NCI-H187 (cell line): ENCODE results near the gene MANF.

Source experiments
- DNase-seq, 2 experiments: peaks; one replicate each; lab custom pipeline; 2025; lab: John Stamatoyannopoulos, UW

The MANF gene

DNA sequence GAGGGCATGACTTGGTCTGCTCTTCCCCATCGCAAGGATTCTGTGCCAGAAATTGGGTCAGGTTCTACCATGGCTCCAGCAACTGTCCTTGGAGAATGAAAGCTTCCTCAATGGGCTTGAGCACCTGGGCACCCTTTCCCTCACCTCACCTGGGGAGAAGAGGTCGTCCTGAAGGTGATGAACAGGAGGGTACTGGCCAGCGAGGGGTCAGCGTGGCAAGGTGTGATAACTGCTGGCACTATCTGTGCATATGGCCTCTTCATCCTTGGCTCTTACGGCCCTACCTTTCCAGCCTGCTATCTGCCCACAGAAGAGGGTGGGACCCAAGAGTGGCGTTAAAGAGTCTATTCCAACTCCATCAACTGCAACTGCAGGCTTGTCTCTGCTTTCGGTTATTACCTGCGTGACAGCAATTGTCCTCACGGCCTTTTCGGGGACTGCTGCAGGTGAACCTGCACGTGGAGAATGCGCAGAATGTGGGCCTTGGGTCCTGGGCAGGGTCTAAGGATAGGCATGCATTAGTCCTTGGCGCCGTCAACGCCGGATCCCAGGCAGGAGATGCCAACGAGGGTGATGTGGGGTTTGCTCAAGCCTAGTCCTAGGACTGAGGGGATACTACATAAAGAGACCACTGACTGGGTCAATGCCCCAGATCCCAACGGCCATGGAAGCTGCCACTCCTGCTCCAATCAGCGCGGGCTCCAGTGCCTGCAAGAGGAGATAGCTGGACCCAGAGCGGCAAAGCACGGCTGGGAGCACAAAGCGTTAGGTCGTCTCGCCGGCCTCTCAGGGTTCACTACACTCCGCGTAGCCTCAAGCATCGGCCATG is 5.4 kb downstream of the MANF start:
- no peak for DNase-seq

DNA sequence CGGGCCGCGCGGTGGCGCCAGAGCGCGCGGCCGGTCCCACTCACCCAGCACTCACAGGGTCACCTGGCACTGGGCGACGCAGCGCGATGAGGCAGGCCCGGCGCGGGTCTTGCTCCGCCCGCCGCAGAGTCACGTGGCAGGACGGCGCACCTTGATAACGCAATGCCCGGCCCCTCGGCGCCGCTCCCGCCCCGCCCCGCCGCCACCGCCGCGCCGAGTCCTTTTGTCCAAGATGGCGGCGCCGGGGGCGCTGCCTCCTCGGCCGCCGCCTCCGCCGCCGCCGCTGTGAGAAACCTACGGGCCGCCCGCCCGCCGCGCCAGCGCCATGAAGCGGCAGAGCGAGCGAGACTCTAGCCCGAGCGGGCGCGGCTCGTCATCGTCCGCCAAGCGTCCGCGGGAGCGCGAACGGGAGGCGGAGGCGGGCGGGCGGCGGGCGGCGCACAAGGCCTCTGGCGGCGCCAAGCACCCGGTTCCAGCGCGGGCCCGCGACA is 6.0 kb downstream of the MANF start, which contains the start of gene RBM15B:
Gene RBM15B, plus strand, starts transcription at position 211 of the 491 bp plus-strand sequence. Its CDS starts 115 bp downstream, at position 326.
- DNase-seq, result peak; percentile 64 to 88

DNA sequence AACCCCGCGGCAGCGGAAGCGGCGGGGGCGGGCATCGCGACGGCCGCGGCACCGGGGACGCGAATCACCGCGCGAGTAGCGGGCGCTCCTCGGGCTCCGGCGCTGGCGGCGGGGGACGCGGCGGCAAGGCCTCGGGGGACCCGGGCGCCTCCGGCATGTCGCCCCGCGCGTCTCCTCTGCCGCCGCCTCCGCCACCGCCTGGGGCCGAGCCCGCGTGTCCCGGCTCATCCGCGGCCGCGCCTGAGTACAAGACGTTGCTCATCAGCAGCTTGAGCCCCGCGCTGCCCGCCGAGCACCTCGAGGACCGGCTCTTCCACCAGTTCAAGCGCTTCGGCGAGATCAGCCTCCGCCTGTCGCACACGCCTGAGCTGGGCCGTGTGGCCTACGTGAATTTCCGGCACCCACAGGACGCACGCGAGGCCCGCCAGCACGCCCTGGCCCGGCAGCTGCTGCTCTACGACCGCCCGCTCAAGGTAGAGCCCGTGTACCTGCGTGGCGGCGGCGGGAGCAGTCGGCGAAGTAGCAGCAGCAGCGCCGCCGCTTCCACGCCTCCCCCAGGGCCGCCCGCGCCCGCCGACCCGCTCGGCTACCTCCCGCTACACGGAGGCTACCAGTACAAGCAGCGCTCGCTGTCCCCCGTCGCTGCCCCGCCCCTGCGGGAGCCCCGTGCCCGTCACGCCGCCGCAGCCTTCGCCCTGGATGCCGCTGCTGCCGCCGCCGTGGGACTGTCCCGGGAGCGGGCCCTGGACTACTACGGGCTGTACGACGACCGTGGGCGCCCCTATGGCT is 6.7 kb downstream of the MANF start:
- no peak for DNase-seq

DNA sequence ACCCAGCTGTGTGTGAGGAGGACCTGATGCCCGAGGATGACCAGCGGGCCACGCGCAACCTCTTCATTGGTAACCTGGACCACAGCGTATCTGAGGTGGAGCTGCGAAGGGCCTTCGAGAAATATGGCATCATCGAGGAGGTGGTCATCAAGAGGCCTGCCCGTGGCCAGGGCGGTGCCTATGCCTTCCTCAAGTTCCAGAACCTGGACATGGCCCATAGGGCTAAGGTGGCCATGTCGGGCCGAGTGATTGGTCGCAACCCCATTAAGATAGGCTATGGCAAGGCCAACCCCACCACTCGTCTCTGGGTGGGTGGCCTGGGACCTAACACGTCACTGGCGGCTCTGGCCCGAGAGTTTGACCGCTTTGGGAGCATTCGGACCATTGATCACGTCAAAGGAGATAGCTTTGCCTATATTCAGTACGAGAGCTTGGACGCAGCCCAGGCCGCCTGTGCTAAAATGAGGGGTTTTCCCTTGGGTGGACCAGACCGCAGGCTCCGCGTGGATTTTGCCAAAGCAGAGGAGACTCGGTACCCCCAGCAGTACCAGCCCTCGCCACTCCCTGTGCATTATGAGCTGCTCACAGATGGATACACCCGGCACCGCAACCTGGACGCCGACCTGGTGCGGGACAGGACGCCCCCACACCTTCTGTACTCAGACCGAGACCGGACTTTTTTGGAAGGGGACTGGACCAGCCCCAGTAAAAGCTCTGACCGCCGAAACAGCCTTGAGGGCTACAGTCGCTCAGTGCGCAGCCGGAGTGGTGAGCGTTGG is 7.5 kb downstream of the MANF start:
- DNase-seq, result no peak

DNA sequence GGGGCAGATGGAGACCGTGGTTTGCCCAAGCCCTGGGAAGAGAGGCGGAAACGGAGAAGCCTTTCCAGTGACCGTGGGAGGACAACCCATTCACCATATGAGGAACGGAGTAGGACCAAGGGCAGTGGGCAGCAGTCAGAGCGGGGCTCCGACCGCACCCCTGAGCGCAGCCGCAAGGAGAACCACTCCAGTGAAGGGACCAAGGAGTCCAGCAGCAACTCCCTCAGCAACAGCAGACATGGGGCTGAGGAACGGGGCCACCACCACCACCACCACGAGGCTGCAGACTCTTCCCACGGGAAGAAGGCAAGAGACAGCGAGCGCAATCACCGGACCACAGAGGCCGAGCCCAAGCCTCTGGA is 8.0 kb downstream of the MANF start:
- no peak for DNase-seq

DNA sequence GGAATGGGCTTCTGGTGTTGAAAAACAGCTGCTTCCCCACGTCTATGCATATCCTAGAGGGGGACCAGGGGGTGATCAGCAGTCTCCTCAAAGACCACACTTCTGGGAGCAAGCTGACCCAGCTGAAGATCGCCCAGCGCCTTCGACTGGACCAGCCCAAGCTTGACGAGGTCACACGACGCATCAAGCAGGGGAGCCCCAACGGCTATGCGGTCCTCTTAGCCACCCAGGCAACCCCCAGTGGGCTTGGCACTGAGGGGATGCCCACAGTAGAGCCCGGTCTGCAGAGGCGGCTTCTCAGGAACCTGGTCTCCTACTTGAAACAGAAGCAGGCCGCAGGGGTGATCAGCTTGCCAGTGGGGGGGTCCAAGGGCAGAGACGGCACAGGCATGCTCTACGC is 8.5 kb downstream of the MANF start:
- DNase-seq, result no peak

DNA sequence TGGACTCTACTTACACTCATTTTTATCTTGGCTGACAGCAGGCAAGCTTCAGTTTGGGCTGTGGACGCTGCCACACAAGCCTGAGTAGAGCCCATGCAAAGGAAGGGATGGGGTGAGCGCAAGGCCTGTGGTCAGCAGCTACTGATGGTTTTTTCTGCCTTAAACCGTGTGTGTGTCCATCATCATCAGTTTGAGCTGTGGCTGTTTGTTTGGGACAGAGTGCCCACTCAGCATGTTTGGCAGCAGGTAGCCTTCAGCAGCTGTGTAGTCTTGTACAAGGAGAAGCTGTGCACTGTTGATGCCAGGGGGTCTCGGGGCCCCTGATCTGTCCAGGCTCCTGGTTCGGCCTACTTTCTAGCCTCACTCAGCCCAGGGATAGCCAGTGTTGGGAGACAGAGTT is 9.4 kb downstream of the MANF start:
- DNase-seq, result no peak

DNA sequence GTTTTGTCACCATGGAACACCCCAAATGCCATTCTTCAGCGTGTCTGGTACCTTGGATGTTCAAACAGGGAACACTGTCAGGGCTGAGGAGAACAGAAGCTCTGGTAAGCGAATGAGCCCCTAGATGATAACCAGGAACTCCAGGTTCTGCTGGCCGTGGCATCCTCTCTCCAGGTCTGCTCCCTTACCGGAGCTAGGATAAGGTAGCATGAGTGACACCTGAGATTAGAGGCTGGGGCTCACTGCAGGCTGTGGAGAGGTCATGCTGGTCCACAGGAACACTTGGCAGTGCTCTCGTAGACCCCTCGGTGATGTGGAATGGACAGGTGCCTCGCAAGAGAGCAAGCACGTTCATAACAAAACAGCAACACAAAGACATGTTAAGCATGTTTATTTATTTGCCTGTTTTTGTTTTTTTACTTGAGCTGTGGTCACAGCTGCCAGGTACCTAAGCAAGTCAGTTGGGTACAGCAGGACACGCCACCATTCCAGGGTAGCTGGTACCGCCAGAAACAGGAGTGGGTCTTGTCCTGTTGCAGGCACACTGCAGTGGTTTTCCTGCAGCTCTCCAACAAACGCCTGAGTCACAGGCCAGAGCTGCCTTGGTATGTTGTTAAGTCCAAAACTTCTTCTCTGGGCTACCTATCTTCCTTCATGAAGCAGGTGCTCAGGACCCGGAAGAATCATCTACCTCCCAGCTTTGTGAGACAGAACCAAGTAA is 10.6 kb downstream of the MANF start:
- no peak for DNase-seq

DNA sequence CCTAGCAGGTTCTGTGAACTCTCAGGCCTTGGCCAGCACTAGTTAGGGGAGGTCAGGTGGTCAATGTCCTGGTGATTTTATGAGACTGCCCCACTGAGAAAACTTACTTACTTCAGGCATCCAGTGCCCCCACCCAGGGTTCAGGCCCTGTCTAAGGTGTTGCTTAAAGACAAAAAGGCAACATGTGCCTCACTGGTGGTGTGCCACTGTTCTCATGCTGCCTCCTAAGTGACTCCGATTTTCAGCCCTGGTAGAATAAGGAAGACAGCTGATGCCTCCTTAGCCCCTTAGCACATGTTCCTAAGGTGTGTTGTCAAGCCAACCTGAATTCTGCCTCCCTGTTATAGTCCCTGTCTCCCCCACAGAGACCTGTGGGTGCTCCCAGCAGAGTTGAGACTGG is 11.3 kb downstream of the MANF start:
- no peak for DNase-seq

DNA sequence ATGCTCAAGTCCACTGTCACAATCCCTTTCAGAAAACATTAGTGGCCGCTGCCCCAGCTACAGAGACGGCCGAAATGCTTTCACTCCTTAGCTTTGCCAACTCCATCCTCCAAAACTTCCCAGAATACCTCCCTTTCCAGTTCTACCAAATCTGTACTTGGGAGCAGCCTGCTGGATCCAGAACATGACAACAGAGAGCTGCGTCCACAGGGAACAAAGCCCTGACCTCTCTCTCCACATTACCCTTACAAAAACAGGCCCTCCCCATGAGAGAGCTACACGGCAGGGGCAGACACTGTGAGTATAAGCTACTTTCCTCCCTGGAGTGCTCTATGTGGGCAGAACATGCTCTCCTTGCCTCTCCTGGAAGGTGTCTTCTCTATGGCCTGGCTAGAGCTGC is 12.3 kb downstream of the MANF start:
- DNase-seq, result no peak

DNA sequence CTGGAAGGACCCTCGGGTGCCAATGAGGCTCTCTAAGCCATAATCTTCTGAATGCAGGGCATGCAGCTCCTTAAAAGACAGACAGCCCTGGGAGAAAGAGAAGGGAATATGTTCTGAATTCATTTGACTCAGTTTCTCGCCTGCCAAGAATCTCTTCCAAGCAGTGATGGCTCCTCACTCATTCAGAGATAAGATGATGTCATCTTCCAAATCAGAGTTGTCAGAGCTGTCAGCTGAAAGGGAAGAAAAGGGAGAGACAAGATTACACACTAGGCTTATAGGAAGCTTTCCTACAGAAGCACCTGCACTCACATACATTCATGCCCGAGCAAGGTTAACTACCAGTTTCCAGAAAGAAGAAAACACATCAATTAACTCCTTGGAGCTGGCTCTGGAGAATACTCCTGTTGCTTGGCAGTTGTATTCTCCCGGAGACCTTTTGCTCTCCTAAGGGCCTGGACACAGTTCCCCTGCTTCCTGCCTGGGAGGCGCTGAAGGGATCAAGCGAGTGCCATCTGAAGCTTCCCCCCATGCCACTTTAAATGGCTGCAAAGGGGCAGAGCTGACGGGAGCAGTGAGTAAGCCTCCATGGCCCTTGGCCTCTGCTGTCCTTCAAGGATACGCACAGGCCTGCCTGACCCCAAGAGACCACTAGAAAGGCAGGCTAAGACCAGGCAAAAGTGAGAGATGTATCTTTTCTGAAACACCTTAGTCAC is 13.7 kb downstream of the MANF start:
- DNase-seq, result no peak

DNA sequence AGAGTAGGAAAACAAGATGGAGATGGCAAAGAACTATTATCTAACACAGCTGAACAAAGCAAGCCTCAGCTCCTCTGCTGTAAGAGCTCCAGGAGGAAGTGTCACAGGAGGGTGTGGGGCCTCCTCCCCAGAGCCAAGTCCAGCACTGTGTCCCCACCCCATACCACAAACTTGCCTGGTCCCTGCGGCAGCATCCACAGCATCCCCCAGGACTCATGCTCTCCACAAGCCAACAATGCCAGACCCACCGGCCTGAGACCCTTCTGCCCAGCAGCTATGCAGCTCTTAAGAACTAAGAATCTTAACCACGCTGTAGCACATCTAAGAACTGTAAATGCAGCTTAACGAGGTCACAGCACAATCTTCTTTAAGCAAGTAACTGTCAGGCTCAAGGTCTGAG is 15.1 kb downstream of the MANF start:
- no peak for DNase-seq

DNA sequence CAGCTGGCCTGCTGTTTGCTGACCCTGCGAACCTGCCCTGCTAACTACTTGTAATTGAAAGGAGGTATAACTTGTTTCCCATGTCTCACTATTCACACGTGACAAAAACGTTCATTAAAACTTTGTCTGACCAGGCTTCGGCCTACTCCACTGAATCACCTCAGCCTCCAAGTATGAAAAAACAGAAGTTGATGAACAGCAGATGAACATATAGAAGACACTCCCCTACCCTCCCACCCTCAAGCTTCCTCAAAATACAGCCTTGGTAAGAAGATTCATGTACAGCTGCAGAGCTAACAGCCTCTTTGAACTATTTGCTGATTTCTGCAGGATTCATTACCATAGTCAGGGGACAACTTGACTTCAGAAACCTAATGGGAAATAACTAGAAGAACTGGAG is 16.6 kb downstream of the MANF start:
- no peak for DNase-seq

DNA sequence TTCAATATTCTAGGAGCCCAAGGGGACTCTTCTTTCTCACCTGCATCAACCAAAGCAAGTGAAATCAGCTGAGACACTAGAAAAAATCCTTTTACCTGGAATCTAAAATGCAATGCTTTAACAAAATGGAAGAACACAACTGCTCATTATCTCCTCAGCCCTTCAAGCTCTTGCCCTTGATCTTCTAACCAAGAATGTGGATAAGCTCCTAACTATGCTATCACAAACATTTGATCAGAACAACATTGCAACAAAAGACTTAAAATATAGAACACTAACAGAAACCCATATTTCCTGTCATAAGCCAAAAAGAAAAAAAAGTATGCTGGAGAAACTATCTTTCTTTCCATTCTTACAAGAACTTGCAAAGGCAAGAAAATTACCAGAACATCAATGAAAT is 18.6 kb downstream of the MANF start:
- no peak for DNase-seq

DNA sequence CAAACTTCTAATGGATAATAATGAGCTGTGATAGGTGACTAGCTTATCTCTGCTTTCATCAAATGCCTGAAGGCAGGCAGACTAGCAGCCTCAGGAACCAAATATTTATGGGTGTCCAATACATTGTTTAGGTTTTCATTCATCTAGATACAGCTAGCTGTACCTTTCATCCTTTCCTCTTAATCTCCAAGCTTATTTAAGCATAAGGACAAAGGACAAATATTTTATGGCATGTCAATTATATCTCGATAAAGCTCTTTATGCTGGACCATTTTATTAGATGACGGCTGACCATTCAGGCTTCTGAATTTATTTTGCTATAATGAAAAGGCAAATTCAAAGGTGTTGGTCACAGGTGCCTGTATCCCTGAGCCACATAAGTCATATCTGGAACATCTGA is 22.9 kb downstream of the MANF start:
- no peak for DNase-seq

DNA sequence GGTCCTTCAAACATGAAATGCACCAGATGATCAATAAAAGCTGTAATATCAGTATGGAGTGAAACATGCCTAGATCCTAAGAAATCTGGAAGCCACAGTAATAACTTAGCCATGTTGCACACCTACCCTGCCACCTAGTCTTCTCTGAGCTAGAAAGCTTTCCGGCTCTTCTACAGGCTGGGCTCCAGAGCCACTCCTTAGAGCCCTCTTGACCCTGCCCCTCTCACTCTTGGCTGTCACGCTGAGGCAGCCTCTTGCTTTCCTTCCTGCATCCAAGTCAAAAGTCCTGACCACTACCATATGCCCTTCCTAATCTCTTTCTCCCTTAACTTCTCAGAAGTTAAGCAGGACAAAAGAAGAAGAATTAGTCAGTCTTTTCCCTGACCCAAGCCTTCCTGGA is 23.7 kb downstream of the MANF start:
- DNase-seq, result no peak

DNA sequence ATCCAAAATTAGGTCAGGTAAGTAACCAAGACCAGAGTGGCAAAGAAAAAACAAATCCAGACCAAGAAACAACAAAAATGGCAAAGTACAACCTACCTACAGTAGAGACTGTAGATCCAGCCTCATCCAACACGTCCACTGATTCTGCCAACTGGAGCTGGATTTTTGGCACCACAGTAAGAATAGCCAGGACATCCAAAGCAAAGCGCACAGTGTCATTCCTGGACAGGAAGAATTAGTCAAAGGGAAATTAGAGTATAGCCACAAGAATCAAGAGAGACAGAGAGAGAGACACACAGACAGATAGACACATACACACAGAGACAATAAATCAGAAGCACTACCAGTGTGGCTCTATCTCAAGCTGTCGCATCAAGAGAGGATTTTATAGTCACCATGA is 37.1 kb downstream of the MANF start:
- DNase-seq, result no peak

DNA sequence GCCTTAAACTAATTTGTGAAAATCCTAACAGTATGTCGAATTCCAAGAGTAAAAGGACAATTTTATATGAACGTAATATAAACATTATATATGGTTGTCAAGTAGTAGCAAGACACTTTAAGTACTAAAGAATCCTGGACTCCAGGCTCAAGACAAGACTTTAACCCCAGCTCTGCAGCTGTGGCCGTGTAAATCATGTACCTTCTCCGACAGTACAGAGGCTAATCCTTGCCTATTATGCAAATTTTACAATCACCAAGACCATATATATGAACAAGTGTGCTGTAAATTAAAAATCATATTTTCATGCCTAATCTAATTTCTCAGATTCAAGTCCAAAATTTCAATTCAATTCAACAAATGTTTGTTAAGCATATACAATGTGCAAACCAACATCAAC is 41.8 kb downstream of the MANF start:
- DNase-seq, result no peak

DNA sequence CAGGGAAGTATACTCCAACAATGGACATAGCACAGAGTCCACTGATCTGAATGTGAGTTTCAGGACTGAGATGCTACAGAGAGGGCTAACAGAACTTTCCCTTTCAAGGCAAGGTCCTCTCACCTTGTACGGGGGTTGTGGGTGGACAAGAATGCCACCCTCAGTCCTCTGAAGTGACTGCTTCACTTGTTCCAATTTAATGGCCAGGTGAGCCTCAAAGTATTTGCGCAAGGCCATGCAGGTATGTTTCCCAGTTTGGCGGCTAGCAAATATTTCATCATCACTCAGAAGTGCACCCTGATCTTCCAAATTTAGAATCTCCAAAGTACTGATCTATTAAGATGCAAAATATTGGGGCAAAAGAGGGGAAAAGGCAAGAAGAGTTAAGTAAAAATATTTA is 44.0 kb downstream of the MANF start:
- no peak for DNase-seq

DNA sequence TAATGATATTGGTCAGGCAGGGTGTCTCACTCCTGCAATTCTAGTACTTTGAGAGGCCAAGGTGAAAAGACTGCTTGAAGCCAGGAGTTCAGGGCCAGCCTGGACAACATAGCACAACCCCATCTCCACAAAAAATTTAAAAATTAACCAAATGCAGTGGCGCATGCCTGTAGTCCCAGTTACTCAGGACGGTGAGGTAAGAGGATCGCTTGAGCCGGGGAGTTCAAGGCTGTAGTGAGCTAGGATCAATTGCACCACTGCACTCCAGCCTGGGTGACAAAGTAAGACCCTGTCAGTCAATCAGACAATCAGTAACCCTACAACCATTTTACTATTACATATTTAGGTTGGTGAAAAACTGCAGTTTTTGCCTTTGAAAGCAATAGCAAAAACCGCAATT is 49.0 kb downstream of the MANF start:
- no peak for DNase-seq

DNA sequence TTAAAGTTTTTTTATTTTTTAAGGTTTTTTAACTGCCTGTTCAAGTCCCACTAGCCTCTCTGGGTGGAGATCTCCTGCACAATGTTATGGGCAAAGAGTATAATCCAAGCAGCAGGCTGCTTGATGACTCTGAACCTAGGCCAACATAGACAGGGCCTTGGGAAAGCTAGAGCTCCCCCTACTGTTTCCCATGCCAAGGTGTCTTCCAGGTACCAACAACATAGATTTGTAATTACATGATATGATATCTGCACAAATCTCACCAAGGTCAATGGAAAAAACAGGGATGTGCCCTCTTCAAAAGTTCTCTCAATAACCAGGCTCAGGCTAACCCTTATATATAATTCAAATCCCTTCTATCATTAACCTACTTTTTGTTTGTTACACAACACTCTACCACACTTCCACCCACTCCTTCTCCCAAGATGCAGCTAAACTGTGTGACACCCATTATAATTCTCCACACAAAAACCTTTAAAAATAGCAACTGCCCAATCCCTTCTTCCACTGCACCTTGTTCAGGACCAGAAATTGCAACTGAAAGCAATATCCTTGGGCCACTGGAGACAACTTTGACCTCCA is 49.7 kb downstream of the MANF start:
- DNase-seq, result no peak
